Lung (tissue), 12 donors: ENCODE data around the gene CCDC134. TPM values are rescaled to one million over a fixed set of nuclear protein-coding genes. Genes with fewer than 3 reads are reported as not detected.
"Not testable (repeated sequence)": the region's sequence is repeated elsewhere in the genome, so short reads cannot be mapped to it uniquely, and the experiment has no call there.

Source experiments
- ATAC-seq: fragments of 200-7000 bp; cut with Tn5 transposase; one replicate; pipeline ENCODE4 v1.9.1; 2020; ENCODE audit warnings: moderate number of reproducible peaks; ENCODE audit not compliant: insufficient read depth, low FRiP score
- DNase-seq, 3 donors: peaks; one replicate each; pipeline ENCODE4 v3.0.0-alpha.2; 2013 to 2017
- H3K27ac ChIP-seq, 2 donors: one replicate each; pipeline ENCODE4 v1.5.1; 2013; ENCODE audit warnings: mild to moderate bottlenecking in 2 of 2, moderate library complexity in 2 of 2, control low read depth in 1 of 2, inconsistent platforms in 1 of 2, low read depth in 1 of 2, low read length in 1 of 2
- H3K27me3 ChIP-seq, 3 donors: one replicate each; pipeline ENCODE4 v1.5.1; 2013; ENCODE audit warnings: low read length in 2 of 3; ENCODE audit not compliant: control insufficient read depth in 3 of 3, insufficient read depth in 3 of 3
- H3K36me3 ChIP-seq, 4 donors: one replicate each; pipeline ENCODE4 v1.5.1; 2013; ENCODE audit warnings: low read length in 4 of 4, mild to moderate bottlenecking in 1 of 4, moderate library complexity in 1 of 4; ENCODE audit not compliant: control insufficient read depth in 4 of 4, insufficient read depth in 4 of 4
- H3K4me1 ChIP-seq, 5 donors: one replicate each; pipeline ENCODE4 v1.5.1; 2013; ENCODE audit warnings: low read length in 5 of 5, mild to moderate bottlenecking in 2 of 5, moderate library complexity in 1 of 5; ENCODE audit not compliant: control insufficient read depth in 5 of 5, insufficient read depth in 5 of 5
- H3K4me3 ChIP-seq: one replicate; pipeline ENCODE4 v1.5.1; 2013; ENCODE audit warnings: mild to moderate bottlenecking, control low read depth, moderate library complexity
- H3K9ac ChIP-seq, 2 donors: one replicate each; pipeline ENCODE4 v1.5.1; 2013; ENCODE audit warnings: low read length in 2 of 2, control low read depth in 1 of 2; ENCODE audit not compliant: insufficient read depth in 1 of 2
- H3K9me3 ChIP-seq, 4 donors: one replicate each; pipeline ENCODE4 v1.5.1; 2013; ENCODE audit warnings: low read length in 3 of 4, mild to moderate bottlenecking in 1 of 4, moderate library complexity in 1 of 4; ENCODE audit not compliant: control insufficient read depth in 4 of 4, insufficient read depth in 3 of 4
- WGBS, 2 donors: extraction: QIAGEN DNeasy Blood & Tissue Kit; methylation state at CpG; one replicate each; pipeline ENCODE4 v1.1.7; 2013; 5-methylcytosine and 5-hydroxymethylcytosine counted together
- polyA plus RNA-seq, 2 donors: library from polyadenylated mRNA; stranded (reverse); fragments of 200-250 nt; gene quantifications; one replicate each; pipeline ENCODE4 v1.2.1, GENCODE V29; 2013
- total RNA-seq, 2 donors: library from RNA; depleted of rRNA in 1 of 2; stranded (reverse); fragments of >200 nt in 1 of 2; gene quantifications; one replicate each; pipeline ENCODE4 v1.2.1, GENCODE V29; 2014 to 2021
- TF ChIP-seq, protein P1 (sequence below): IDR thresholded peaks from 2 replicates; pipeline ENCODE4 v1.5.1; 2012; ENCODE audit warnings: mild to moderate bottlenecking; ENCODE audit errors: control extremely low read depth, extremely low read depth
- donor health status: control.
- donor health status: control.
- donor health status: Bipolar disorder and iron deficiency.
- donor health status: healthy.
- donor health status: DM: yes; HTN: yes; CAD: no.

The CCDC134 gene
- total and polyA plus RNA-seq, 4 donors, result 2.5 to 10.6 (median 7.0) TPM

DNA sequence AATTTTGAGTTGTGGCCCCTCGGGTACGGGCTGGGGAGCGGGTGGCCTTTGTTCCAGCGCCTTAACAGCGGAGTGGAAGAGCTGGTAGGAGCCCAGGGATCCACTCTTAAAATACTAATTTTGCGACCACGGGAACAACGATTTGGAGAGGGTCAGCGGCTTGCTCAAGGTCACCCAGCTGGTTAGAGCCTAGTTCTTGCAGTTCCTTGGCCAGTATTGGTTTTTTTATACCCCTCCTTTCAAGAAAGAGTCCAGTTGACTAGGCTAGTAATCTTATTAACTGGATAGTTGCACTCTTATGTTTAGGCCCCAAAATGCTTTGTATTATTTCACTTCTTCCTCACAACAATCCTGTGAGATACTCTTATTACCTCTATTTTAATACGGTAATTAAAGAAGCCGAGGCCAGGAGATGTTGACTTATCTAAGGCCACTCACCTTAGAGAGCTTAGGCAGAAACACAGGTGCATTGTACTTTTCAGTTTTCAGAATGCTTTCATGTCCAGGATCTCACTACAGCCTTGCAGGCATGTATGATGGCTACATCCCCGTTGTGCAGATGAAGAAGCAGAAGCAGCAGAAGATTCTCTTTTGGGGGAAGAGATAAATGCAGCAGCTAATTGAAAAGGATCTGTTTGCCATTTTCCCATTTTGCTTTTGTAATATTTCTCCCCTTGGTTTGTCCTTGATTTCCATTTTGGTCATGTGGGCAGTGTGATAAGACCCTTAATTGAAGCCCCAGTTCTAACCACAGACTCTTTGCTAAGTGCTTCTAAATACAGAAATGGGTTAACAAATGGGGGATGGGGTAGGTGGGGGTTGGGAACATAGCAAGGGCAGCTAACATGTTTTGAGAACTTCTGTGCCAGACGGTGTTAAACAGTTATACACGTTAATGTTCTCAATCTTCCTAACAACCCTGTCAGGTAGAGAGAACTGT lies 33.8 kb downstream of the CCDC134 start:
- peaks cover 0 to 16% (median 1%) of the 10 kb centered on the region in 5 donors for H3K4me1 ChIP-seq
- no peaks in the 10 kb centered on the region for H3K9me3 ChIP-seq
- no peaks in the 10 kb centered on the region for H3K27me3 ChIP-seq
- H3K36me3 ChIP-seq, result peaks cover 0 to 10% (median 3%) of the 10 kb centered on the region in 4 donors
- peak overlapping the region; percentile 96 to 98 for H3K27ac ChIP-seq
- no peak for DNase-seq
- 14 to 22% methylated on average over 14 of the region's 14 CpGs for WGBS, 2 donors
- H3K9ac ChIP-seq, result peak overlapping the region in 1 of 2 donors; percentile 61
- TF ChIP-seq, protein P1, sequence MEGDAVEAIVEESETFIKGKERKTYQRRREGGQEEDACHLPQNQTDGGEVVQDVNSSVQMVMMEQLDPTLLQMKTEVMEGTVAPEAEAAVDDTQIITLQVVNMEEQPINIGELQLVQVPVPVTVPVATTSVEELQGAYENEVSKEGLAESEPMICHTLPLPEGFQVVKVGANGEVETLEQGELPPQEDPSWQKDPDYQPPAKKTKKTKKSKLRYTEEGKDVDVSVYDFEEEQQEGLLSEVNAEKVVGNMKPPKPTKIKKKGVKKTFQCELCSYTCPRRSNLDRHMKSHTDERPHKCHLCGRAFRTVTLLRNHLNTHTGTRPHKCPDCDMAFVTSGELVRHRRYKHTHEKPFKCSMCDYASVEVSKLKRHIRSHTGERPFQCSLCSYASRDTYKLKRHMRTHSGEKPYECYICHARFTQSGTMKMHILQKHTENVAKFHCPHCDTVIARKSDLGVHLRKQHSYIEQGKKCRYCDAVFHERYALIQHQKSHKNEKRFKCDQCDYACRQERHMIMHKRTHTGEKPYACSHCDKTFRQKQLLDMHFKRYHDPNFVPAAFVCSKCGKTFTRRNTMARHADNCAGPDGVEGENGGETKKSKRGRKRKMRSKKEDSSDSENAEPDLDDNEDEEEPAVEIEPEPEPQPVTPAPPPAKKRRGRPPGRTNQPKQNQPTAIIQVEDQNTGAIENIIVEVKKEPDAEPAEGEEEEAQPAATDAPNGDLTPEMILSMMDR, result no peak
- H3K4me3 ChIP-seq, result peak overlapping the region; percentile 80
- no peak for ATAC-seq

DNA sequence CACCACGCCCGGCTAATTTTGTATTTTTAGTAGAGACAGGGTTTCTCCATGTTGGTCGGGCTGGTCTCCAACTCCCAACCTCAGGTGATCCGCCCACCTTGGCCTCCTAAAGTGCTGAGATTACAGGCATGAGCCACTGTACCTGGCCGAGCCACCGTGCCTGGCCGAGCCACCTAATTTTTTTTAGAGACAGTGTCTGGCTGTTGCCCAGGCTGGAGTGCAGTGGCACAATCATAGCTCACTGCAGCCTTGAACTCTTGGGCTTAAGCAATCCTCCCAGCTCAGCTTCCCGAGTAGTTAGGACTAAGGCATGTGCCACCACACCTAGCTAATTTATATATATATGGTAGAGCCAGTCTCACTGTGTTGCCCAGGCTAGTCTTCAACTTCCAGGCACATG lies 35.0 kb downstream of the CCDC134 start:
- not testable (repeated sequence) for ATAC-seq, H3K9ac ChIP-seq, H3K36me3 ChIP-seq, H3K9me3 ChIP-seq, DNase-seq, H3K4me3 ChIP-seq, H3K27me3 ChIP-seq
- peaks cover 0 to 16% (median 3%) of the 10 kb centered on the region in 5 donors for H3K4me1 ChIP-seq
- WGBS, 2 donors, result 85 to 94% methylated on average over 8 of the region's 8 CpGs
- H3K27ac ChIP-seq, result peak overlapping the region in 1 of 2 donors; percentile 27

DNA sequence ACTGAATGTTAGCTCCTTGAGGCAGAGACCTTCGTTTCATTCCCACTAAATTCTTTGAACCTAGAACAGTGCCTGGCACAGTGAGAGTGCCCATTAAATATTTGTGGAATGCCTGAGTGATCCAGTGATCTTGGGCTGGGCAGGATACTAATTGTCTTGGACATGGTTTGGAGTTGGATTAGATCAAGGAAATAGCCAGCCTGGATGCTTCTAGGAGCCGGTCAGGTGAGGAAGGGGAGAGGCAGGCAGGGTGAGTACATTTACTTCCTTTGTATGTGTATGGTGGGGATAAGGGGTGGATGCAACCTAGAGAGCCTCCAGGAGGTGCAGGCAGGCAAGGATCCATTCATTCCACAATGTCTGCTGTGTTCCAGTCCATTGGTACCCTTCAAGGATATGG lies 36.1 kb downstream of the CCDC134 start:
- Histone ChIP-seq H3K9me3 (no peaks in the 10 kb centered on the region), H3K27ac (no peak overlapping the region), H3K4me3 (no peak overlapping the region), H3K9ac (no peak overlapping the region), H3K36me3 (peaks cover 0 to 16% (median 5%) of the 10 kb centered on the region in 4 donors), H3K4me1 (peaks cover 0 to 16% (median 8%) of the 10 kb centered on the region in 5 donors), H3K27me3 (no peaks in the 10 kb centered on the region)
- WGBS, 2 donors, result 76 to 96% methylated on average over 2 of the region's 2 CpGs
- DNase-seq (no peak), ATAC-seq (no peak)
- TF ChIP-seq, protein P1, result no peak

DNA sequence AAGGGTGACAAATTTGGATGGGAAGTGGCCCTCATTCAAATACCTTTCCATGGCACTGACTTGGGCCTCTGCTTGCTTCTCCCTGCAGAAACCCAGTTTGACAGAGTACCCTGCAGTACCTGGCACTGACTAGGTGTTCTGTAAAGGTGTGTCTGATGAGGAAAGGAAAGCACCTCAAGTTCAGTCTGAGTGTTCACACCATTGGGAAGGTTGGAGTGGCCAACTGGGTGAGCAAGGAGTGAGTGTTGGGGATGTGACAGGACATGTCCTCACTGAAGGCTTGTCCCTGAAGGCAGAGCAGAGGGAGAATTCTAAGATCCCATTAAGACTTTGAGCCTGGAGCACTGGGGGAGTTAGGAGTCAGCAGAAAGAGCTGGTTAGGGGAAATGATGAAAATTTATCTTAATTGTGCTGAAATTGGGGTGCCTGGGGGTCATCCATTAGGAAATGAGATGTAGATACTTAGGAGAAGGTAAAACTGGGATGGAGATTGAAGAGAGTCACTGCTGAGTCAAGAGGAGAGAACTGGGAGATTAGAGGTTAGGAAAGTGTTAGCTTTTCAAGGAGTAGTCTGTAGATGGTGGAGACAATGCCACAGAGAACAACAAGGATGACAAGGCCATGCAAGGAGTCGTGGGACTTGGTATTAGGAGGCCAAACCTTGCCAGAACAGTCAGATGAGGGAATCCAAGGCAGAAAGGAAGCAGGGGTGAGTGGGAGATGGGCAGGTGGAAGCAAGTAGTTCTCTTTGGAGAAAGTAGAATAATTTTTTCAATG lies 38.6 kb downstream of the CCDC134 start:
- WGBS, 2 donors, result 71 to 87% methylated on average over 1 of the region's 1 CpG
- no peak overlapping the region for H3K4me3 ChIP-seq
- ATAC-seq (no peak), DNase-seq (no peak)
- peaks cover 0 to 22% (median 8%) of the 10 kb centered on the region in 5 donors for H3K4me1 ChIP-seq
- H3K27me3 ChIP-seq, result no peaks in the 10 kb centered on the region
- peak overlapping the region; percentile 12 to 18 for H3K27ac ChIP-seq
- TF ChIP-seq, protein P1, result no peak
- H3K9me3 ChIP-seq, result no peaks in the 10 kb centered on the region
- no peak overlapping the region for H3K9ac ChIP-seq
- peaks cover 3 to 21% (median 7%) of the 10 kb centered on the region in 4 donors for H3K36me3 ChIP-seq
